ENCODE data around the gene DTD2. TPM values are rescaled to one million over a fixed set of nuclear protein-coding genes. Genes with fewer than 3 reads are reported as not detected.
"Not testable (repeated sequence)": the region's sequence is repeated elsewhere in the genome, so short reads cannot be mapped to it uniquely, and the experiment has no call there.

Gene DTD2
- total RNA-seq, 2 experiments from 2014 or later = 15.2 to 15.7 TPM

DNA sequence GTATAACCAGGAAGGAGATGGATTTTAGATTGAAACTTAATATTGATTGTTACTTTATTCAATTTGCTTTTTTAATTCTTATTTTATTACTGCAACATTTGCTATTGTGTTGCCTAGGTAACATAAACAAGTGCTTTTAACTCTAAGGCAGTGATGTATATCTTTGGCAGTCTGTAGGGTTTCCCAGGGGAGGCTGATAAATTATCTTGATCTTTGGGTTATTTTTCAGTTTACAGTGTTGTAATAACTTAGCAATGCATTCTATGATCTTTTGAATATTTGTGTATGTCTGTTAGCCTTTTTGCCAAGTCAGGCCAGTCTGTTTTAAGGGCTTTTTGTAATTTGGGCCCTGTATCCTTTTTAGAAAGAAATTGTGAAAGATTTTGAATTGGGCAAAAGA is 7.8 kb upstream of the DTD2 start:
- H3K27me3 Mint-ChIP-seq = no peaks in the 10 kb centered on the region
- ChIA-PET POLR2A (interaction anchor here (0.6 kb wide), 1 partner anchor 15 kb away, joined by 3 read pairs; no protein-coding TSS in a partner anchor), CTCF (no interaction called here)
- H3K27ac Mint-ChIP-seq = no peak overlapping the region
- no peak for DNase-seq
- H3K9me3 Mint-ChIP-seq = no peaks in the 10 kb centered on the region
- H3K36me3 Mint-ChIP-seq (ENCODE audit: low read depth) = no peaks in the 10 kb centered on the region
- no peaks in the 10 kb centered on the region for H3K4me1 Mint-ChIP-seq
- H3K4me3 Mint-ChIP-seq = no peak overlapping the region

GRCh38 chr14:31462450-31462849 is 5.1 kb upstream of the DTD2 start:
- not testable (repeated sequence) for H3K27me3 Mint-ChIP-seq; H3K27ac Mint-ChIP-seq; H3K9me3 Mint-ChIP-seq; DNase-seq; H3K4me3 Mint-ChIP-seq; H3K36me3 Mint-ChIP-seq (ENCODE audit: low read depth)
- H3K4me1 Mint-ChIP-seq = peaks cover 13% of the 10 kb centered on the region
- CTCF ChIA-PET = interaction anchor here (0.6 kb wide), 1 partner anchor 1293 kb away, joined by 3 read pairs; no protein-coding TSS in a partner anchor
- POLR2A ChIA-PET = interaction anchor here (0.6 kb wide), 1 partner anchor 13 kb away, joined by 3 read pairs; no protein-coding TSS in a partner anchor

DNA sequence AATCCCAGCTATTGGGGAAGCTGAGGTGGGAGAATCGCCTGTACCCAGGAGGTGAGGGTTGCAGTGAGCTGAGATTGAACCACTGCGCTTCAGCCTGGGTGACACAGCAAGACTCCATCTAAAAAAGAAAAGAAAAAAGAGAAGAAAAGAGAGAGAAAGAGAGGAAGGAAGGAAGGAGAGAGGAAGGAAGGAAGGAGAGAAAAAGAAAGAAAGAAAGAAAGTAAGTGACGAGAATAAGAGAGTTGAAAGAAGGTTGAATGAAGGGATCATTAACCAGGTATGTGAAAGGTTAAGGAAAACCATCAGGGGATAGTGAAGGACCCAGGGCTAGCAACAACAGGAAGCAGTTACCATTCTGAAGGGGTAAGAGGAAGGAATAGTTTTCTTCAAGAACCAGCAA is 4.2 kb upstream of the DTD2 start:
- ChIA-PET CTCF (interaction anchor here (0.6 kb wide), 1 partner anchor 231 kb away, joined by 3 read pairs; no protein-coding TSS in a partner anchor), POLR2A (no interaction called here)
- no peak overlapping the region for H3K4me3 Mint-ChIP-seq
- H3K27ac Mint-ChIP-seq = no peak overlapping the region
- peaks cover under 1% of the 10 kb centered on the region for H3K36me3 Mint-ChIP-seq (ENCODE audit: low read depth)
- no peak for DNase-seq
- no peaks in the 10 kb centered on the region for H3K9me3 Mint-ChIP-seq
- H3K27me3 Mint-ChIP-seq = no peaks in the 10 kb centered on the region
- peaks cover 18% of the 10 kb centered on the region for H3K4me1 Mint-ChIP-seq

DNA sequence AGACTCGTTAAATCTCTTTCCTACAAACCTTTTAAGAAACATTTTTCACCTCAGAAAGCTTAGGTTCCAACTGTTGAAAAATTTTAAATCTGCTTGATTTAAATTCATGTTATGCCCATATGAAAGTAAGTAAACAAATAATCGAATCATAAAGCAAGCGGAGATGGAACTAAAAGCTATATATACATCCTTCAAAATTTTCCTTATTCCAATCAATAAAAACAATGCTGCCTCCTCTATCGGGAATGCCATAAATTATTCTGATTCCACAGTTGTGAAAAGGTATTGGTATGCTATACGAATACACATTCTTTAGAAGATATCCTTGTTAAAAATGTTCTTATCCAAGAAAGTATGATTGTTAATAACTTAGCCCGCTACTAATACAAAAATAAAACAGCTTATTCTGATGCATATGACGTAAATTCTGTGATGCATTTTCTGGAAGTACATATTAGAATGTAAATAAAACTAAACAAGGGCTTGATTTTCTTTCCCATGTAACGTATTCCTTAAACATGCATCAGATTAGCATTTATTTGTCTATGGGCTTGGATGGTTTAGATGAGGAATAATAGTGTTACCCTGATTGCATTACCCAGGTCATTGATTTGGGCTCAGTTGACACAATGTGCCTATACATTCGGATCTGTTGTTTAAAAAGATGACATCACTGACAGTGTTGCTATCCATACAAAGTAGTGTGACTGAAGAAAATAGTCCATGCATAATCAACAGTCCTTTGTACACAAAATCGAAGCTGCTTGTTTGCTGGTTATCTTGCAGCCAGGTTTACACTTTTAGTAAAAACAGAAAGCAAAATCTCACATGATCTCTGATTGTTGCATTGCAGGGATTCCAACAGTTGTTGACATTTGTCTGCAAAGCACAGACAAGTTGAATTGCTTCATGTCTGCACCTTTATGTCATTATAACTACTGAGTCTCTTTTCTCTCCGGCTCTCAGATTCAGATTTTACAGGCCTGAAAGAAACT is 656 bp upstream of the DTD2 start:
- CTCF ChIA-PET = interaction anchor here (1.2 kb wide), 1 partner anchor 38 kb away, joined by 4 read pairs; no protein-coding TSS in a partner anchor

DNA sequence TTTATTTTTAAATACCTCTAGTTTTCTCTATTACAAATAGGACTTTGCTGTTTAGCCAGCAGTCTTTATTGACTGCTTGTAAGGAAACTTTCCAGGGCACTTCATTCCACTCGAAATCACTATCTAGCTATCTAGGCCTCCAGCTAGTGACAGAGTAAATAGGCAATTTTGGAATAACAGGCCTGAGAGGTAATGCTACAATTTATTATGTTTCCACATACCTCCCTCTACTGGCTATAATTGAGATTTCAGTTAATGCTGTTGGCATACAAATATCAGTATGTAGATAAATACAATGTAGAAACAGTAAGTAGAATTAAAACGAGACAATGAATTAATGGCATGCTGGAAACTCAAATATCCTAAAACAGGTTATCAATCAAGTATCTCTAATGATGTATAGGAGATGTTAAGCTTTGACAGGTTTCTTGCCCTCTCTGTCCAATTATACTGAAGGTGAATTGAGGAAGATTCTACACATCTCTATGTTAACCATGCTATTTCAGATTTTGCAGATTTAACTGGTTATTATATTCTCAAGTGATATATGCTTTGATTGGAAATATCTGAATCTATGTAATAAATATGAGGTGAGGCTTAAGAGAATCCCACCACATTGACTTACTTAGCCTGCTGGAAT is 7.2 kb downstream of the DTD2 start:
- no peak for DNase-seq
- no peak overlapping the region for H3K27ac Mint-ChIP-seq
- peaks cover 3% of the 10 kb centered on the region for H3K4me1 Mint-ChIP-seq
- no peak overlapping the region for H3K4me3 Mint-ChIP-seq
- CTCF ChIA-PET = interaction anchor here (0.8 to 1.3 kb wide), 2 partner anchors 28 to 76 kb away, joined by 3 to 4 read pairs; no protein-coding TSS in a partner anchor
- H3K9me3 Mint-ChIP-seq = no peaks in the 10 kb centered on the region
- POLR2A ChIA-PET = interaction anchor here (1.2 kb wide), 1 partner anchor 30 kb away, joined by 4 read pairs; the partner anchor contains the start of gene HEATR5A
- H3K27me3 Mint-ChIP-seq = no peaks in the 10 kb centered on the region
- peaks cover 18% of the 10 kb centered on the region for H3K36me3 Mint-ChIP-seq (ENCODE audit: low read depth)

More for the DNA sequence above, 656 bp upstream of the DTD2 start:
- H3K27ac Mint-ChIP-seq = peak overlapping the region; percentile 98
- POLR2A ChIA-PET = no interaction called here
- H3K27me3 Mint-ChIP-seq = no peaks in the 10 kb centered on the region
- H3K36me3 Mint-ChIP-seq (ENCODE audit: low read depth) = peaks cover 3% of the 10 kb centered on the region
- no peaks in the 10 kb centered on the region for H3K9me3 Mint-ChIP-seq
- DNase-seq = no peak
- peaks cover 28% of the 10 kb centered on the region for H3K4me1 Mint-ChIP-seq
- peak overlapping the region; percentile 95 for H3K4me3 Mint-ChIP-seq

- H3K27me3 Mint-ChIP-seq = no peaks in the 10 kb centered on the region
- H3K27ac Mint-ChIP-seq = no peak overlapping the region
- H3K4me1 Mint-ChIP-seq = no peaks in the 10 kb centered on the region
- H3K9me3 Mint-ChIP-seq = no peaks in the 10 kb centered on the region
- no peak overlapping the region for H3K4me3 Mint-ChIP-seq
- ChIA-PET CTCF (interaction anchor here (0.8 to 1.3 kb wide), 2 partner anchors 27 to 75 kb away, joined by 3 to 4 read pairs; no protein-coding TSS in a partner anchor), POLR2A (no interaction called here)
- DNase-seq = no peak
- H3K36me3 Mint-ChIP-seq (ENCODE audit: low read depth) = peaks cover 19% of the 10 kb centered on the region
These were observed 8.2 kb downstream of the DTD2 start for GRCh38 chr14:31449136-31449535.

- POLR2A ChIA-PET = no interaction called here
- Mint-ChIP-seq H3K27ac (no peak overlapping the region), H3K9me3 (no peaks in the 10 kb centered on the region), H3K27me3 (no peaks in the 10 kb centered on the region), H3K4me3 (no peak overlapping the region), H3K4me1 (no peaks in the 10 kb centered on the region), H3K36me3 (ENCODE audit: low read depth) (peaks cover 16% of the 10 kb centered on the region)
- DNase-seq = no peak
- CTCF ChIA-PET = no interaction called here
These were observed 11.6 kb downstream of the DTD2 start for GRCh38 chr14:31445703-31446102.

DNA sequence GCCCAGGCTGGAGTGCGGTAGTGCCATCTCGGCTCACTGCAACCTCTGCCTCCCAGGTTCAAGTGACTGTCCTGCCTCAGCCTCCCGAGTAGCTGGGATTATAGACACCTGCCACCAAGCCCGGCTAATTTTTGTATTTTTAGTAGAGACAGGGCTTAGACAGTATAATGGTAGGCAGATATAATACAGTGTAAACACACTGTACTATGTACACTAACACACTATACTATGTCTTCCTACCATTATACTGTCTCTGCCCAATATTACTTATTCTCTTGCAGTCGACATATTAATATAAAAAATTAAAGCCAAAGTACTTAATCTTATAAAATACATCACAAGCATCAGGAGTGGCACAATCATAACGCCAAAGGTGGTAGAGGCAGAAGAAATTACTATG is 15.0 kb downstream of the DTD2 start:
- Mint-ChIP-seq H3K9me3 (peaks cover 3% of the 10 kb centered on the region), H3K27me3 (no peaks in the 10 kb centered on the region), H3K4me3 (no peak overlapping the region), H3K27ac (no peak overlapping the region), H3K4me1 (no peaks in the 10 kb centered on the region), H3K36me3 (ENCODE audit: low read depth) (peaks cover 21% of the 10 kb centered on the region)
- ChIA-PET POLR2A (no interaction called here), CTCF (no interaction called here)
- DNase-seq = no peak

GRCh38 chr14:31441273-31442111 is 15.8 kb downstream of the DTD2 start:
- H3K36me3 Mint-ChIP-seq (ENCODE audit: low read depth) = peaks cover 19% of the 10 kb centered on the region
- no peak overlapping the region for H3K27ac Mint-ChIP-seq
- peaks cover 3% of the 10 kb centered on the region for H3K9me3 Mint-ChIP-seq
- POLR2A ChIA-PET = no interaction called here
- H3K4me1 Mint-ChIP-seq = no peaks in the 10 kb centered on the region
- CTCF ChIA-PET = interaction anchor here (0.9 kb wide), 1 partner anchor 474 kb away, joined by 3 read pairs; no protein-coding TSS in a partner anchor
- no peak for DNase-seq
- no peak overlapping the region for H3K4me3 Mint-ChIP-seq
- no peaks in the 10 kb centered on the region for H3K27me3 Mint-ChIP-seq

DNA sequence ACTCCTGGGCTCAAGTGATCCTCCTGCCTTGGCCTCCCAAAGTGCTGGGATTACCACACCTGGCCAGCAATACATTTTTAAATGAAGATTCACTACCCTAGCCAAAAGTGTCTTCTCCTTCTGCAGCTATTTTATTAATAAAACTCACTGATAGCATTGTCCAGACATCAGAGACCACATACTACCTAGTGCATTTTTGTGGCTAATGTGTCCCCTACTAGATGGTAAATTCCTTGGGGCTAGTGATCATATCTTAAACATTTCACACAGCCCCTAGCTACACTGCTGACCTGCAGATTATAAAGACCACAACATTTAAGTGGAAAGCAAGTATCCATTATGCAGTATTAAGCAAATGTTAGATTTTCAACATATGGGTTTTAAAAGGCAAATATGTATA is 17.0 kb downstream of the DTD2 start:
- ChIA-PET POLR2A (no interaction called here), CTCF (no interaction called here)
- Mint-ChIP-seq H3K4me3 (no peak overlapping the region), H3K36me3 (ENCODE audit: low read depth) (peaks cover 18% of the 10 kb centered on the region), H3K9me3 (peaks cover 3% of the 10 kb centered on the region), H3K27ac (no peak overlapping the region), H3K4me1 (no peaks in the 10 kb centered on the region), H3K27me3 (no peaks in the 10 kb centered on the region)
- no peak for DNase-seq

GRCh38 chr14:31439561-31439960 is 17.7 kb downstream of the DTD2 start:
- no peak overlapping the region for H3K27ac Mint-ChIP-seq
- peaks cover 3% of the 10 kb centered on the region for H3K9me3 Mint-ChIP-seq
- POLR2A ChIA-PET = no interaction called here
- no peaks in the 10 kb centered on the region for H3K27me3 Mint-ChIP-seq
- peaks cover 18% of the 10 kb centered on the region for H3K36me3 Mint-ChIP-seq (ENCODE audit: low read depth)
- CTCF ChIA-PET = no interaction called here
- no peaks in the 10 kb centered on the region for H3K4me1 Mint-ChIP-seq
- no peak for DNase-seq
- H3K4me3 Mint-ChIP-seq = no peak overlapping the region

DNA sequence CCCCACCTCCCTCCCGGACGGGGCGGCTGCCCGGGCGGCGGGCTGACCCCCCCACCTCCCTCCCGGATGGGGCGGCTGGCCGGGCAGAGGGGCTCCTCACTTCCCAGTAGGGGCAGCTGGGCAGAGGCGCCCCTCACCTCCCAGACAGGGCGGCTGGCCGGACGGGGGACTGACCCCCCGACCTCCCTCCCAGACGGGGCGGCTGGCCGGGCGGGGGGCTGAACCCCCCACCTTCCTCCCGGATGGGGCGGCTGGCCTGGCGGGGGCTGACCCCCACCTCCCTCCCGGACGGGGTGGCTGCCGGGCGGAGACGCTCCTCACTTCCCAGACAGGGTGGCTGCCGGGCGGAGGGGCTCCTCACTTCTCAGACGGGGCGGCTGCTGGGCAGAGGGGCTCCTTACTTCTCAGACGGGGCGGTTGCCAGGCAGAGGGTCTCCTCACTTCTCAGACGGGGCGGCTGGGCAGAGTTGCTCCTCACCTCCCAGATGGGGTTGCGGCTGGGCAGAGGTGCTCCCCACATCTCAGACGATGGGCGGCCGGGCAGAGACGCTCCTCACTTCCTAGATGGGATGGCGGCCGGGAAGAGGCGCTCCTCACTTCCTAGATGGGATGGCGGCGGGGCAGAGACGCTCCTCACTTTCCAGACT is 20.1 kb downstream of the DTD2 start:
- H3K9me3 Mint-ChIP-seq, H3K4me1 Mint-ChIP-seq, H3K27ac Mint-ChIP-seq, CTCF ChIA-PET, H3K4me3 Mint-ChIP-seq, POLR2A ChIA-PET, DNase-seq, H3K27me3 Mint-ChIP-seq: not testable (repeated sequence)
- H3K36me3 Mint-ChIP-seq (ENCODE audit: low read depth) = peaks cover 18% of the 10 kb centered on the region

All from activated CD4-positive, alpha-beta T cell treated with anti-CD3 and anti-CD28 coated beads, Interleukin-2, amount 10 ng/mL, durations not matched to agents 7 days and 5 days (primary cell).